SK-N-SH treated with all-trans-retinoic acid at 6 μM for 48 hours (cell line): ENCODE data around the gene PARD3B.

Source experiments
- ATAC-seq: fragments of 200-7000 bp; cut with Tn5 transposase; 3 replicates; pipeline ENCODE4 v1.9.1; 2020; ENCODE audit warnings: mild to moderate bottlenecking, moderate library complexity
- BACH2 ChIP-seq: fragments of 250-450 bp; sonication (Bioruptor Pico); IDR thresholded peaks from 2 replicates; pipeline ENCODE4 v1.9.0; 2021; ENCODE audit warnings: mild to moderate bottlenecking, borderline replicate concordance
- CREB5 ChIP-seq: fragments of 250-450 bp; sonication (Bioruptor Pico); IDR thresholded peaks from 2 replicates; pipeline ENCODE4 v1.5.1; 2020; ENCODE audit warnings: low read depth, mild to moderate bottlenecking, moderate library complexity
- CSDC2 ChIP-seq: fragments of 250-450 bp; sonication (Bioruptor Pico); IDR thresholded peaks from 2 replicates; pipeline ENCODE4 v1.5.0; 2020; ENCODE audit warnings: mild to moderate bottlenecking, moderate library complexity
- CSRNP3 ChIP-seq: fragments of 250-450 bp; sonication (Bioruptor Pico); IDR thresholded peaks from 2 replicates; pipeline ENCODE4 v1.5.1; 2021; ENCODE audit warnings: mild to moderate bottlenecking, moderate library complexity
- ESRRG ChIP-seq: fragments of 250-450 bp; sonication (Bioruptor Pico); IDR thresholded peaks from 2 replicates; pipeline ENCODE4 v1.6.1; 2021; ENCODE audit warnings: mild to moderate bottlenecking
- GLIS3 ChIP-seq: fragments of 250-450 bp; sonication (Bioruptor Pico); IDR thresholded peaks from 2 replicates; pipeline ENCODE4 v1.5.0; 2020; ENCODE audit warnings: mild to moderate bottlenecking, moderate library complexity
- ISL1 ChIP-seq: fragments of 250-450 bp; sonication (Bioruptor Pico); IDR thresholded peaks from 2 replicates; pipeline ENCODE4 v2.1.2; 2022; ENCODE audit warnings: mild to moderate bottlenecking, moderate library complexity
- POU6F1 ChIP-seq: fragments of 250-450 bp; sonication (Bioruptor Pico); IDR thresholded peaks from 2 replicates; pipeline ENCODE4 v1.8.0; 2021; ENCODE audit warnings: low read depth, mild to moderate bottlenecking, moderate library complexity, borderline replicate concordance
- PPARA ChIP-seq: fragments of 250-450 bp; sonication (Bioruptor Pico); IDR thresholded peaks from 2 replicates; pipeline ENCODE4 v1.5.0; 2020; ENCODE audit warnings: mild to moderate bottlenecking, borderline replicate concordance
- RARB ChIP-seq: fragments of 250-450 bp; sonication (Bioruptor Pico); IDR thresholded peaks from 2 replicates; pipeline ENCODE4 v1.8.0; 2021; ENCODE audit warnings: mild to moderate bottlenecking, moderate library complexity
- SNAI2 ChIP-seq: fragments of 250-450 bp; sonication (Bioruptor Pico); IDR thresholded peaks from 2 replicates; pipeline ENCODE4 v1.5.0; 2020; ENCODE audit warnings: mild to moderate bottlenecking, moderate library complexity
- TCF4 ChIP-seq: fragments of 250-450 bp; sonication (Bioruptor Pico); IDR thresholded peaks from 2 replicates; pipeline ENCODE4 v1.8.0; 2021; ENCODE audit warnings: mild to moderate bottlenecking, moderate library complexity, borderline replicate concordance
- TOX ChIP-seq: fragments of 250-450 bp; sonication (Bioruptor Pico); IDR thresholded peaks from 2 replicates; pipeline ENCODE4 v1.8.0; 2021; ENCODE audit warnings: mild to moderate bottlenecking, moderate library complexity, borderline replicate concordance
- TSHZ2 ChIP-seq: fragments of 250-450 bp; sonication (Bioruptor Pico); IDR thresholded peaks from 2 replicates; pipeline ENCODE4 v1.5.0; 2020; ENCODE audit warnings: mild to moderate bottlenecking, moderate library complexity
- ZC3H10 ChIP-seq: fragments of 250-450 bp; sonication (Bioruptor Pico); IDR thresholded peaks from 2 replicates; pipeline ENCODE4 v1.5.1; 2021; ENCODE audit warnings: mild to moderate bottlenecking, moderate library complexity
- ZFP30 ChIP-seq: fragments of 450-650 bp; formaldehyde crosslinking; IDR thresholded peaks from 2 replicates; pipeline ENCODE4 v1.5.0; 2022; ENCODE audit warnings: mild to moderate bottlenecking, moderate library complexity
- ZNF565 ChIP-seq: fragments of 450-650 bp; formaldehyde crosslinking; conservative IDR thresholded peaks from 2 replicates; pipeline ENCODE4 v1.5.0; 2020; ENCODE audit warnings: low read depth, mild to moderate bottlenecking, moderate library complexity
- ZNF70 ChIP-seq: fragments of 450-650 bp; formaldehyde crosslinking; IDR thresholded peaks from 2 replicates; pipeline ENCODE4 v1.5.0; 2020; ENCODE audit warnings: mild to moderate bottlenecking, moderate library complexity
- ZNF8 ChIP-seq: fragments of 450-650 bp; formaldehyde crosslinking; IDR thresholded peaks from 2 replicates; pipeline ENCODE4 v1.5.0; 2020; ENCODE audit warnings: mild to moderate bottlenecking, moderate library complexity

Gene PARD3B

GRCh38 chr2:205283736-205284270 lies 738.5 kb downstream of the PARD3B start (continued):
- TF ChIP-seq CSRNP3 (CRISPR knock-in tag): no peak
- no peak for TF ChIP-seq ISL1 (CRISPR knock-in tag)
- no peak for TF ChIP-seq ESRRG (CRISPR knock-in tag)
- TF ChIP-seq CREB5 (CRISPR knock-in tag): no peak
- TF ChIP-seq POU6F1 (CRISPR knock-in tag): no peak
- TF ChIP-seq, all 23 proteins: peak for 0

GRCh38 chr2:205284334-205284733 lies 739.1 kb downstream of the PARD3B start:
- TF ChIP-seq RARB (no peak), BACH2 (CRISPR knock-in tag) (no peak), TCF4 (no peak), ZNF8 (CRISPR knock-in tag) (no peak), ZNF70 (CRISPR knock-in tag) (no peak), ZC3H10 (CRISPR knock-in tag) (no peak), SNAI2 (CRISPR knock-in tag) (no peak), ISL1 (CRISPR knock-in tag) (no peak), ZFP30 (no peak), TSHZ2 (CRISPR knock-in tag) (no peak), GLIS3 (CRISPR knock-in tag) (no peak), TOX (CRISPR knock-in tag) (no peak), PPARA (no peak), CSRNP3 (CRISPR knock-in tag) (no peak), ESRRG (CRISPR knock-in tag) (no peak)
- no peak for ATAC-seq

GRCh38 chr2:205287316-205287715 lies 742.0 kb downstream of the PARD3B start:
- no peak for TF ChIP-seq CSDC2 (CRISPR knock-in tag)
- no peak for TF ChIP-seq CREB5 (CRISPR knock-in tag)
- TF ChIP-seq ISL1 (CRISPR knock-in tag): no peak
- no peak for TF ChIP-seq PPARA
- TF ChIP-seq ZC3H10 (CRISPR knock-in tag): no peak
- TF ChIP-seq ZNF565 (CRISPR knock-in tag): no peak
- no peak for TF ChIP-seq ZNF70 (CRISPR knock-in tag)
- no peak for ATAC-seq
